SK-N-SH (cell line): Measurements from ENCODE around the gene LGR4. TPM values are rescaled to one million over a fixed set of nuclear protein-coding genes. Genes with fewer than 3 reads are reported as not detected.

Source experiments
- CTCF ChIA-PET: fragments of 300-600, 350-600 bp; formaldehyde crosslinking; extraction: SDS; loops from one replicate; lab custom pipeline; 2021; lab: Yijun Ruan, JAX
- POLR2A ChIA-PET: fragments of 350-600 bp; sonication (Branson Sonifier 250); formaldehyde crosslinking; extraction: SDS; loops from one replicate; lab custom pipeline; 2020; ENCODE audit warnings: antibody characterized with exemption, inconsistent platforms; lab: Yijun Ruan, JAX
- DNase-seq: peaks from one replicate; pipeline ENCODE4 v3.0.0; 2012
- H2AFZ ChIP-seq: fragments of 200-600 bp; sonication (generic); 2 replicates; pipeline ENCODE4 v1.8.1; 2016; ENCODE audit warnings: antibody characterized with exemption, mild to moderate bottlenecking, low read depth
- H3F3A ChIP-seq: fragments of 200-600 bp; sonication (generic); replicated peaks from 2 replicates; pipeline ENCODE3; 2016; ENCODE audit warnings: antibody characterized with exemption, mild to moderate bottlenecking; ENCODE audit not compliant: insufficient read depth
- H3K27ac ChIP-seq, 2 experiments: fragments of 200-500 bp in 1 of 2; fragments of 200-600 bp in 1 of 2; sonication (Bioruptor generic) in 1 of 2; sonication (generic), shearing (Covaris generic) in 1 of 2; 2 replicates each; pipeline versions ENCODE4 v1.5.1 to v1.6.1; 2014 to 2016; ENCODE audit warnings: low read depth in 2 of 2, inconsistent platforms in 1 of 2, low read length in 1 of 2, mild to moderate bottlenecking in 1 of 2, mixed read lengths in 1 of 2
- H3K27me3 ChIP-seq: fragments of 200-600 bp; sonication (generic), shearing (Covaris generic); 2 replicates; pipeline ENCODE4 v1.6.1; 2016; ENCODE audit warnings: mixed run types; ENCODE audit not compliant: insufficient read depth
- H3K36me3 ChIP-seq, 2 experiments: fragments of 200-500 bp in 1 of 2; fragments of 200-600 bp in 1 of 2; sonication (Bioruptor generic) in 1 of 2; sonication (generic) in 1 of 2; replicated peaks in 1 of 2; 2 replicates each; pipeline versions ENCODE3 to v1.5.1; 2014 to 2016; ENCODE audit warnings: low read length in 1 of 2, mild to moderate bottlenecking in 1 of 2; ENCODE audit not compliant: insufficient read depth in 2 of 2, control insufficient read depth in 1 of 2
- H3K4me1 ChIP-seq, 2 experiments: fragments of 200-500 bp in 1 of 2; fragments of 200-600 bp in 1 of 2; sonication (Bioruptor generic) in 1 of 2; sonication (generic), shearing (Covaris generic) in 1 of 2; 2 replicates each; pipeline versions ENCODE4 v1.5.1 to v1.6.1; 2014 to 2016; ENCODE audit warnings: low read depth in 1 of 2, low read length in 1 of 2, mixed run types in 1 of 2; ENCODE audit not compliant: insufficient read depth in 2 of 2, control insufficient read depth in 1 of 2
- H3K4me2 ChIP-seq: fragments of 200-600 bp; sonication (generic), shearing (Covaris generic); 2 replicates; pipeline ENCODE4 v1.6.1; 2017; ENCODE audit warnings: mixed run types
- H3K4me3 ChIP-seq, 2 experiments: fragments of 200-500 bp in 1 of 2; fragments of 200-600 bp in 1 of 2; sonication (Bioruptor generic) in 1 of 2; sonication (generic), shearing (Covaris generic) in 1 of 2; 2 replicates each; pipeline versions ENCODE4 v1.5.1 to v1.8.1; 2014 to 2016; ENCODE audit warnings: low read depth in 2 of 2, inconsistent platforms in 1 of 2, low read length in 1 of 2, mild to moderate bottlenecking in 1 of 2, mixed read lengths in 1 of 2, moderate library complexity in 1 of 2
- H3K79me2 ChIP-seq: fragments of 200-600 bp; sonication (generic); 2 replicates; pipeline ENCODE4 v1.8.1; 2017; ENCODE audit warnings: mild to moderate bottlenecking; ENCODE audit not compliant: insufficient read depth
- H3K9ac ChIP-seq: fragments of 200-600 bp; sonication (generic); 2 replicates; pipeline ENCODE4 v1.6.1; 2017; ENCODE audit warnings: mixed run types
- H3K9me2 ChIP-seq: fragments of 200-600 bp; sonication (generic); 2 replicates; pipeline ENCODE4 v1.6.1; 2017; ENCODE audit warnings: mixed run types
- H3K9me3 ChIP-seq: fragments of 200-600 bp; sonication (generic); 2 replicates; pipeline ENCODE4 v1.6.1; 2017; ENCODE audit warnings: mixed run types, mild to moderate bottlenecking, moderate library complexity
- H4K20me1 ChIP-seq: fragments of 200-600 bp; sonication (generic); 2 replicates; pipeline ENCODE4 v1.6.1; 2017; ENCODE audit warnings: mild to moderate bottlenecking, mixed run types; ENCODE audit not compliant: insufficient read depth
- CHD2 ChIP-seq: fragments of 150-350 bp; IDR thresholded peaks from 2 replicates; pipeline ENCODE4 v1.6.1; 2018; ENCODE audit warnings: low read length; ENCODE audit not compliant: partially characterized antibody
- EZH2phosphoT487 ChIP-seq: fragments of 200-600 bp; sonication (generic); IDR thresholded peaks from 2 replicates; pipeline ENCODE4 v1.6.1; 2017; ENCODE audit warnings: low read depth, mixed run types, mild to moderate bottlenecking, antibody characterized with exemption, moderate library complexity, borderline replicate concordance
- MAX ChIP-seq: IDR thresholded peaks from 2 replicates; pipeline ENCODE4 v1.4.0; 2012; ENCODE audit warnings: low read depth
- PBX3 ChIP-seq: IDR thresholded peaks from 2 replicates; pipeline ENCODE4; 2012
- TEAD4 ChIP-seq: IDR thresholded peaks from 2 replicates; pipeline ENCODE4 v1.4.0; 2012; ENCODE audit warnings: mild to moderate bottlenecking, borderline replicate concordance; ENCODE audit not compliant: insufficient read depth
- ZBTB33 ChIP-seq: IDR thresholded peaks from 2 replicates; pipeline ENCODE4 v1.4.0; 2012; ENCODE audit warnings: low read depth, borderline replicate concordance
- WGBS: methylation state at CpG from one replicate; pipeline ENCODE4 v1.1.6; 2017; ENCODE audit warnings: low lambda C conversion rate; 5-methylcytosine and 5-hydroxymethylcytosine counted together
- polyA plus RNA-seq, 3 experiments: library from polyadenylated mRNA; depleted of rRNA; stranded (reverse); fragments of >200 nt; gene quantifications; 2 replicates each; pipeline ENCODE4 v1.2.3, GENCODE V29; 2012
- TF ChIP-seq, protein P1 (sequence below): IDR thresholded peaks from 2 replicates; pipeline ENCODE4 v1.4.0; 2012; ENCODE audit warnings: low read depth, borderline replicate concordance

LGR4 gene
- polyA plus RNA-seq, 1 of the 3 experiments (the other 2 are of a cell fraction) = 2.6 TPM

DNA sequence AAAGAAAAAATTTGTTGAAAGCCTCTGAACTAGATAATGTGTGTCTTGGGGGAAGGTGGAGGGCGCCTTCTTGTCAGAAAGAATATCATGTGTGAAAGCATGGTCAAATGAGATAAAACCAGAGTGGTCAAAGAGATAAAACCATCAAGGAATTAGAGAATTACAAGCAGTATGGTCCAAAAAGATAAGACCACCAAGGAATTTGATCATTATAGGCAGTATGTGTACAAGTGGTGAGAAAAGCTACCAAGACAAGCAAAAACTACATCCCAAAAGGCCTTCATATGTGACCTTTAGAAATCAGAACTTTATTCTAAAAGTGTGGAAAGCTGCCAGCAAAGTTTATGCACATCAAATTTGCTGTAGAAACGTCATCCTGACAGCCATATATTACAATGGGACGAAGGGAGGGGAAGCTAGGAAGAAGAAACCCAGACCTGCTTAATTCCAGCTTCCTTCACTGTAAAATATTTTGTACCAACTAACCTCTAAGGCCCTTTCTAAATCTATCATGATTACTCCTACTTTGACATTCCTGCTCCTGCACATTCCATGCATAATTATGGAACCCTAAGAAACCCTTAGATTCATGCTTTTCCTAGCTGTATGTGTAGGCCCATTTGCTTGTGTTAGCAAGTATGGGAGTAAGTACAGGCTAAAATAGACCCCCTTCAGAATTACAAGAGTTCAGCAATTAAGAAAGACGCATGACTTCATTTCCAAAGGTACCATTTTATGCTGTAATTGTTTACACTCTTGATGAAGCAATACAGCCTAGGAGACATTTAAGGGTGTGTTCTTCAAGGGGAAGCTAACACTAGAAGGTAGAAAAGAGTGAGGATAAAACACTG lies 51.6 kb downstream of the LGR4 start:
- no peak for DNase-seq
- Histone ChIP-seq H3K27me3 (no peaks in the 10 kb centered on the region), H3K9me2 (no peaks in the 10 kb centered on the region), H3K79me2 (no peaks in the 10 kb centered on the region), H3K27ac (no peak overlapping the region), H3K36me3 (no peaks in the 10 kb centered on the region), H3K4me1 (peaks cover 3 to 18% of the 10 kb centered on the region in 2 experiments; a peak in 3 of 4 replicates), H2AFZ (no peak overlapping the region), H4K20me1 (no peaks in the 10 kb centered on the region), H3K4me2 (no peak overlapping the region), H3K9me3 (0 out of 2 replicates have a peak, but pooled peaks cover 3% of the 10 kb centered on the region), H3K9ac (no peak overlapping the region), H3F3A (no peaks in the 10 kb centered on the region), H3K4me3 (no peak overlapping the region)
- ChIA-PET CTCF (no interaction called here), POLR2A (no interaction called here)
- TF ChIP-seq ZBTB33 = no peak
- no peak; the same call in 1 of the 2 replicates for TF ChIP-seq PBX3
- TF ChIP-seq CHD2 = no peak
- TF ChIP-seq, protein P1, sequence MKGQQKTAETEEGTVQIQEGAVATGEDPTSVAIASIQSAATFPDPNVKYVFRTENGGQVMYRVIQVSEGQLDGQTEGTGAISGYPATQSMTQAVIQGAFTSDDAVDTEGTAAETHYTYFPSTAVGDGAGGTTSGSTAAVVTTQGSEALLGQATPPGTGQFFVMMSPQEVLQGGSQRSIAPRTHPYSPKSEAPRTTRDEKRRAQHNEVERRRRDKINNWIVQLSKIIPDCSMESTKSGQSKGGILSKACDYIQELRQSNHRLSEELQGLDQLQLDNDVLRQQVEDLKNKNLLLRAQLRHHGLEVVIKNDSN = no peak
- TF ChIP-seq TEAD4 = no peak
- TF ChIP-seq EZH2phosphoT487 = no peak
- 65% methylated on average over 4 of the region's 4 CpGs for WGBS

DNA sequence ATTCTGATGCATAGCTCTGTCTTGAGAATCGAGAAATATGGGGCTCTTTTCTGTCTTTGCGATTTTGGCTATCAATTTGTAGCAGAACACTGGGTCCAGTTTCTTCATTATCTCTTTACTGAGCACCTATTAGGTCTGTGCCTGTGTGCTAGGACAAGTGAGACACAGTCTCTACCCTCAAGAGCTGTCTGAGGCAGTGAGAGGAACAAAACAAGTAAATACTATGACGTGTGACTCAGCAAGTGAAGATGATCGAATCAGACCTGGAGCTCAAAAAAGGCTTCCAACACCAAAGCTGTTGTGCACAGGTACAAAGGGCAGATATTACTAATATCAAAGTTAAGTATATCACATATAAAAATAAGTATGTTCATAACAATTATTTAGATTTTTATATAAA lies 52.4 kb downstream of the LGR4 start:
- H2AFZ ChIP-seq = no peak overlapping the region
- H3K36me3 ChIP-seq = no peaks in the 10 kb centered on the region
- H3K9ac ChIP-seq = no peak overlapping the region
- no peaks in the 10 kb centered on the region for H3K9me2 ChIP-seq
- H4K20me1 ChIP-seq = no peaks in the 10 kb centered on the region
- 0 out of 2 replicates have a peak, but pooled peaks cover 3% of the 10 kb centered on the region for H3K9me3 ChIP-seq
- H3F3A ChIP-seq = no peaks in the 10 kb centered on the region
- no peak for DNase-seq
- no peaks in the 10 kb centered on the region for H3K27me3 ChIP-seq
- no peaks in the 10 kb centered on the region for H3K79me2 ChIP-seq
- H3K4me1 ChIP-seq = peaks cover 3 to 18% of the 10 kb centered on the region in 2 experiments; a peak in 3 of 4 replicates
- no peak overlapping the region for H3K4me3 ChIP-seq
- ChIA-PET CTCF (no interaction called here), POLR2A (no interaction called here)
- WGBS = 93% methylated on average over 4 of the region's 4 CpGs
- H3K27ac ChIP-seq = no peak overlapping the region
- TF ChIP-seq MAX (no peak), CHD2 (no peak)
- no peak overlapping the region for H3K4me2 ChIP-seq
